Adrenal gland (tissue), 5 donors: ENCODE data around the gene TBC1D20.
A peak's percentile ranks its signal among the peaks of the same experiment; 100 is the strongest.

Experiments used
- CTCF ChIP-seq, 6 experiments: fragments of 450-650 bp in 4 of 6; fragments of 200-600 bp in 2 of 6; sonication (generic) in 1 of 6; IDR thresholded peaks; 1 replicate in 5 of 6; 2 replicates in 1 of 6; pipeline versions ENCODE4 v1.5.1 to v1.8.0; 2016 to 2021; ENCODE audit warnings: antibody characterized with exemption in 6 of 6, mild to moderate bottlenecking in 2 of 6, moderate library complexity in 1 of 6
- POLR2A ChIP-seq, 2 donors: fragments of 450-650 bp; IDR thresholded peaks; one replicate each; pipeline ENCODE4 v1.6.1; 2017; ENCODE audit warnings: antibody characterized with exemption in 2 of 2, mild to moderate bottlenecking in 2 of 2, moderate library complexity in 1 of 2
- donor health status: DM: no; HTN: no; CAD: no.

- TF ChIP-seq CTCF (IDR thresholded peaks at IDR 0.05) (no peak), POLR2A (IDR thresholded peaks at IDR 0.05) (peak in 1 of 2 donors; percentile 24)
Observed at GRCh38 chr20:407953-408842, 54.1 kb downstream of the TBC1D20 start, which contains the start of gene RBCK1.
